Stimulated activated naive CD4-positive, alpha-beta T cell (primary cell): Measurements from ENCODE around the gene ADGRA3.
A peak's percentile ranks its signal among the peaks of the same experiment; 100 is the strongest.
"Not testable (repeated sequence)": the region's sequence is repeated elsewhere in the genome, so short reads cannot be mapped to it uniquely, and the experiment has no call there.

ENCODE experiments used
- DNase-seq, 6 experiments: peaks; one replicate each; lab custom pipeline; 2025; lab: John Stamatoyannopoulos, UW

ADGRA3 gene

GRCh38 chr4:22480675-22481327, 35.1 kb downstream of the ADGRA3 start:
- no peak for DNase-seq

- DNase-seq = no peak
Observed at GRCh38 chr4:22478426-22478825, 37.4 kb downstream of the ADGRA3 start.

GRCh38 chr4:22477813-22478182, 38.1 kb downstream of the ADGRA3 start:
- DNase-seq = no peak

GRCh38 chr4:22477136-22477812, 38.6 kb downstream of the ADGRA3 start:
- no peak for DNase-seq

GRCh38 chr4:22476011-22476410, 39.9 kb downstream of the ADGRA3 start:
- DNase-seq = no peak

GRCh38 chr4:22475311-22475646, 40.6 kb downstream of the ADGRA3 start:
- DNase-seq = not testable (repeated sequence)

GRCh38 chr4:22474636-22475310, 41.1 kb downstream of the ADGRA3 start:
- no peak for DNase-seq

GRCh38 chr4:22473268-22473667, 42.6 kb downstream of the ADGRA3 start:
- no peak for DNase-seq

- DNase-seq = no peak
Observed at GRCh38 chr4:22471999-22472461, 43.8 kb downstream of the ADGRA3 start.

GRCh38 chr4:22471419-22471818, 44.4 kb downstream of the ADGRA3 start:
- DNase-seq = no peak

- no peak for DNase-seq
Observed at GRCh38 chr4:22466581-22466980, 49.3 kb downstream of the ADGRA3 start.

GRCh38 chr4:22465996-22466395, 49.9 kb downstream of the ADGRA3 start:
- DNase-seq = no peak

- no peak for DNase-seq
Observed at GRCh38 chr4:22465349-22465748, 50.5 kb downstream of the ADGRA3 start.

- peak in 1 of 6 experiments; percentile 0 for DNase-seq
Observed at GRCh38 chr4:22463179-22463578, 52.7 kb downstream of the ADGRA3 start.

- no peak for DNase-seq
Observed at GRCh38 chr4:22462688-22463087, 53.2 kb downstream of the ADGRA3 start.

GRCh38 chr4:22460266-22460665, 55.6 kb downstream of the ADGRA3 start:
- no peak for DNase-seq

- DNase-seq = no peak
Observed at GRCh38 chr4:22458098-22458497, 57.8 kb downstream of the ADGRA3 start.

- DNase-seq = no peak
Observed at GRCh38 chr4:22457348-22457747, 58.5 kb downstream of the ADGRA3 start.

GRCh38 chr4:22456291-22456690, 59.6 kb downstream of the ADGRA3 start:
- no peak for DNase-seq

GRCh38 chr4:22454955-22455354, 60.9 kb downstream of the ADGRA3 start:
- no peak for DNase-seq

- DNase-seq = no peak
Observed at GRCh38 chr4:22454216-22454838, 61.5 kb downstream of the ADGRA3 start.

- DNase-seq = no peak
Observed at GRCh38 chr4:22444813-22445212, 71.1 kb downstream of the ADGRA3 start.

GRCh38 chr4:22442956-22443355, 72.9 kb downstream of the ADGRA3 start:
- DNase-seq = no peak
